Colonic mucosa (tissue), 4 donors: Measurements from ENCODE around the gene ARHGAP23. TPM values are rescaled to one million over a fixed set of nuclear protein-coding genes. Genes with fewer than 3 reads are reported as not detected.
A peak's percentile ranks its signal among the peaks of the same experiment; 100 is the strongest.
"Not testable (repeated sequence)": the region's sequence is repeated elsewhere in the genome, so short reads cannot be mapped to it uniquely, and the experiment has no call there.

Experiments
- DNase-seq: peaks from one replicate; pipeline ENCODE4 v3.0.0-alpha.2; 2020
- H3K27ac ChIP-seq: fragments of 200-600 bp; one replicate; pipeline ENCODE4 v1.8.0; 2021
- H3K27me3 ChIP-seq: fragments of 200-600 bp; one replicate; pipeline ENCODE4 v1.8.0; 2021
- H3K36me3 ChIP-seq: fragments of 200-600 bp; one replicate; pipeline ENCODE4 v1.8.0; 2021
- H3K4me1 ChIP-seq: fragments of 200-600 bp; one replicate; pipeline ENCODE4 v1.8.0; 2021; ENCODE audit warnings: mild to moderate bottlenecking
- H3K4me3 ChIP-seq: fragments of 200-600 bp; one replicate; pipeline ENCODE4 v1.8.0; 2021
- H3K9ac ChIP-seq, 2 donors: one replicate each; pipeline ENCODE4 v1.7.0; 2013; ENCODE audit warnings: control low read depth in 2 of 2, low read depth in 2 of 2, low read length in 2 of 2
- H3K9me3 ChIP-seq: fragments of 200-600 bp; one replicate; pipeline ENCODE4 v1.8.0; 2021
- CTCF ChIP-seq: fragments of 200-600 bp; IDR thresholded peaks from one replicate; pipeline ENCODE4 v1.8.0; 2022; ENCODE audit warnings: antibody characterized with exemption, mild to moderate bottlenecking
- intact Hi-C: fragments of 100-400 bp; cut with DNase I; formaldehyde crosslinking; loops from one replicate; pipeline ENCODE4 v1.14.1; 2022
- total RNA-seq, 2 donors: library from RNA; stranded (reverse); fragmentation: NEBNext Ultra II Directional in 1 of 2; extraction: Animal tissue kit (Norgen Biotek cat#: 25700) in 1 of 2; gene quantifications; one replicate each; pipeline ENCODE4 v1.2.1, GENCODE V29; 2021
- donor health status: healthy.
- donor health status: DM: no; HTN: no; CAD: no.
- donor health status: DM: no; HTN: no; CAD: no.

ARHGAP23 gene
- total RNA-seq, 2 donors from 2014 or later, result 4.0 to 14.1 TPM

GRCh38 chr17:38434178-38434665 is 6.0 kb downstream of the ARHGAP23 start:
- Histone ChIP-seq H3K27ac (no peak overlapping the region), H3K4me3 (no peak overlapping the region), H3K27me3 (no peaks in the 10 kb centered on the region), H3K9me3 (no peaks in the 10 kb centered on the region), H3K4me1 (no peaks in the 10 kb centered on the region), H3K36me3 (no peaks in the 10 kb centered on the region), H3K9ac (peak overlapping the region in 1 of 2 donors; percentile 3)
- intact Hi-C loops, result no loop called here
- no peak for DNase-seq
- no peak for TF ChIP-seq CTCF

- H3K4me3 ChIP-seq, result no peak overlapping the region
- H3K27me3 ChIP-seq, result no peaks in the 10 kb centered on the region
- H3K9ac ChIP-seq, result no peak overlapping the region
- no peaks in the 10 kb centered on the region for H3K36me3 ChIP-seq
- intact Hi-C loops, result no loop called here
- no peak for DNase-seq
- H3K27ac ChIP-seq, result no peak overlapping the region
- TF ChIP-seq CTCF, result no peak
- no peaks in the 10 kb centered on the region for H3K9me3 ChIP-seq
- no peaks in the 10 kb centered on the region for H3K4me1 ChIP-seq
These were observed 7.5 kb downstream of the ARHGAP23 start for GRCh38 chr17:38435795-38436194.

GRCh38 chr17:38436386-38436785 is 8.1 kb downstream of the ARHGAP23 start:
- H3K27ac ChIP-seq, result no peak overlapping the region
- TF ChIP-seq CTCF, result no peak
- H3K4me1 ChIP-seq, result no peaks in the 10 kb centered on the region
- intact Hi-C loops, result no loop called here
- no peaks in the 10 kb centered on the region for H3K27me3 ChIP-seq
- no peaks in the 10 kb centered on the region for H3K36me3 ChIP-seq
- H3K4me3 ChIP-seq, result no peak overlapping the region
- no peaks in the 10 kb centered on the region for H3K9me3 ChIP-seq
- no peak for DNase-seq
- no peak overlapping the region for H3K9ac ChIP-seq

GRCh38 chr17:38437313-38437712 is 9.0 kb downstream of the ARHGAP23 start:
- DNase-seq, H3K36me3 ChIP-seq, H3K9me3 ChIP-seq, H3K27ac ChIP-seq, H3K27me3 ChIP-seq, H3K4me1 ChIP-seq, intact Hi-C loops, H3K4me3 ChIP-seq, H3K9ac ChIP-seq: not testable (repeated sequence)

- Histone ChIP-seq H3K36me3 (no peaks in the 10 kb centered on the region), H3K9me3 (no peaks in the 10 kb centered on the region), H3K4me1 (no peaks in the 10 kb centered on the region), H3K27ac (no peak overlapping the region), H3K4me3 (no peak overlapping the region), H3K9ac (no peak overlapping the region), H3K27me3 (no peaks in the 10 kb centered on the region)
- intact Hi-C loops, result no loop called here
- TF ChIP-seq CTCF, result no peak
- no peak for DNase-seq
These were observed 11.2 kb downstream of the ARHGAP23 start for GRCh38 chr17:38439436-38439835.

- Histone ChIP-seq H3K4me3 (no peak overlapping the region), H3K4me1 (no peaks in the 10 kb centered on the region), H3K9ac (no peak overlapping the region), H3K36me3 (no peaks in the 10 kb centered on the region), H3K27me3 (no peaks in the 10 kb centered on the region), H3K27ac (no peak overlapping the region), H3K9me3 (no peaks in the 10 kb centered on the region)
- TF ChIP-seq CTCF, result no peak
- DNase-seq, result no peak
- intact Hi-C loops, result loop anchor here (5.0 kb wide), 1 partner anchor 41 kb away; no protein-coding TSS in a partner anchor
These were observed 12.5 kb downstream of the ARHGAP23 start for GRCh38 chr17:38440614-38441397.
